Measurements from ENCODE around the gene VENTX.

VENTX gene

GRCh38 chr10:133237588-133238465 is at the start of gene VENTX:
TSS of gene VENTX (plus strand) at chr10:133237855. CDS start at chr10:133237915, 60 bp downstream.
- DNase-seq (ENCODE audit: low read depth), result no peak

- DNase-seq (ENCODE audit: low read depth), result no peak
Observed at GRCh38 chr10:133187906-133188681, 49.6 kb upstream of the VENTX start.

GRCh38 chr10:133189256-133189655 is 48.4 kb upstream of the VENTX start:
- DNase-seq (ENCODE audit: low read depth), result no peak

- DNase-seq (ENCODE audit: low read depth), result no peak
Observed at GRCh38 chr10:133189726-133190125, 47.9 kb upstream of the VENTX start.

- no peak for DNase-seq (ENCODE audit: low read depth)
Observed at GRCh38 chr10:133190225-133190624, 47.4 kb upstream of the VENTX start.

- DNase-seq (ENCODE audit: low read depth), result no peak
Observed at GRCh38 chr10:133191651-133192050, 46.0 kb upstream of the VENTX start.

GRCh38 chr10:133194151-133194550 is 43.5 kb upstream of the VENTX start:
- no peak for DNase-seq (ENCODE audit: low read depth)

- DNase-seq (ENCODE audit: low read depth), result no peak
Observed at GRCh38 chr10:133195096-133195495, 42.6 kb upstream of the VENTX start.

GRCh38 chr10:133195611-133196010 is 42.0 kb upstream of the VENTX start:
- no peak for DNase-seq (ENCODE audit: low read depth)

- no peak for DNase-seq (ENCODE audit: low read depth)
Observed at GRCh38 chr10:133196221-133196915, 41.3 kb upstream of the VENTX start.

GRCh38 chr10:133196936-133197758 is 40.5 kb upstream of the VENTX start:
- no peak for DNase-seq (ENCODE audit: low read depth)

GRCh38 chr10:133197786-133198185 is 39.9 kb upstream of the VENTX start:
- DNase-seq (ENCODE audit: low read depth), result no peak

- no peak for DNase-seq (ENCODE audit: low read depth)
Observed at GRCh38 chr10:133198206-133198605, 39.4 kb upstream of the VENTX start.

GRCh38 chr10:133198621-133199487 is 38.8 kb upstream of the VENTX start:
- no peak for DNase-seq (ENCODE audit: low read depth)

- no peak for DNase-seq (ENCODE audit: low read depth)
Observed at GRCh38 chr10:133199488-133199885, 38.2 kb upstream of the VENTX start.

- DNase-seq (ENCODE audit: low read depth), result no peak
Observed at GRCh38 chr10:133199992-133200611, 37.6 kb upstream of the VENTX start.

- DNase-seq (ENCODE audit: low read depth), result no peak
Observed at GRCh38 chr10:133200621-133201031, 37.0 kb upstream of the VENTX start.

- no peak for DNase-seq (ENCODE audit: low read depth)
Observed at GRCh38 chr10:133201151-133201947, 36.3 kb upstream of the VENTX start.
